HepG2 (cell line): Measurements from ENCODE around the gene CA14. TPM values are rescaled to one million over a fixed set of nuclear protein-coding genes. Genes with fewer than 3 reads are reported as not detected.

Source experiments
- ATF1 ChIP-seq: IDR thresholded peaks from 2 replicates; pipeline ENCODE4 v1.6.1; 2016; ENCODE audit warnings: mild to moderate bottlenecking, control low read depth
- CEBPG ChIP-seq: IDR thresholded peaks from 2 replicates; pipeline ENCODE4 v1.6.1; 2016
- CEBPZ ChIP-seq: IDR thresholded peaks from 2 replicates; pipeline ENCODE4 v1.6.1; 2012; ENCODE audit warnings: low read length, improper control_type of control experiment
- CERS6 ChIP-seq: sonication (generic); formaldehyde crosslinking; IDR thresholded peaks from 2 replicates; pipeline ENCODE4 v1.5.0; 2020; ENCODE audit warnings: missing genetic modification reagents
- DZIP1 ChIP-seq: sonication (generic); formaldehyde crosslinking; IDR thresholded peaks from 2 replicates; pipeline ENCODE4 v1.5.0; 2020; ENCODE audit warnings: mild to moderate bottlenecking, missing genetic modification reagents
- FOXA1 ChIP-seq, 2 experiments: fragments of 450-650 bp in 1 of 2; sonication (generic) in 1 of 2; formaldehyde crosslinking in 1 of 2; IDR thresholded peaks; 2 replicates each; pipeline versions ENCODE4 v1.4.0 to v1.6.1; 2016 to 2020; ENCODE audit warnings: missing genetic modification reagents in 1 of 2
- GPBP1L1 ChIP-seq: sonication (generic); formaldehyde crosslinking; IDR thresholded peaks from 2 replicates; pipeline ENCODE4 v1.5.0; 2020; ENCODE audit warnings: mild to moderate bottlenecking, missing genetic modification reagents
- HDAC1 ChIP-seq: sonication (generic); formaldehyde crosslinking; IDR thresholded peaks from 2 replicates; pipeline ENCODE4 v1.5.1; 2020; ENCODE audit warnings: mild to moderate bottlenecking, missing genetic modification reagents
- HIVEP1 ChIP-seq: sonication (generic); formaldehyde crosslinking; IDR thresholded peaks from 2 replicates; pipeline ENCODE4 v1.4.0; 2020; ENCODE audit warnings: mild to moderate bottlenecking, missing genetic modification reagents
- HNF4A ChIP-seq: sonication (generic); formaldehyde crosslinking; IDR thresholded peaks from 2 replicates; pipeline ENCODE4 v1.4.0; 2020; ENCODE audit warnings: missing genetic modification reagents
- MTF2 ChIP-seq: sonication (generic); formaldehyde crosslinking; IDR thresholded peaks from 2 replicates; pipeline ENCODE4 v1.5.0; 2020; ENCODE audit warnings: missing genetic modification reagents, borderline replicate concordance
- NCOA1 ChIP-seq: sonication (generic); formaldehyde crosslinking; IDR thresholded peaks from 2 replicates; pipeline ENCODE4 v1.9.0; 2021; ENCODE audit warnings: missing genetic modification reagents
- NFYB ChIP-seq: sonication (generic); formaldehyde crosslinking; IDR thresholded peaks from 2 replicates; pipeline ENCODE4 v1.4.0; 2020; ENCODE audit warnings: missing genetic modification reagents
- RCOR2 ChIP-seq: IDR thresholded peaks from 2 replicates; pipeline ENCODE4 v1.6.1; 2016; ENCODE audit warnings: missing biosample characterization, missing genetic modification reagents
- ZNF124 ChIP-seq: sonication (generic); formaldehyde crosslinking; IDR thresholded peaks from 2 replicates; pipeline ENCODE4 v1.4.0; 2020; ENCODE audit warnings: missing genetic modification reagents
- ZNF251 ChIP-seq: sonication (generic); formaldehyde crosslinking; IDR thresholded peaks from 2 replicates; pipeline ENCODE4 v1.9.0; 2021; ENCODE audit warnings: mild to moderate bottlenecking, missing genetic modification reagents
- ZNF33B ChIP-seq: sonication (generic); formaldehyde crosslinking; IDR thresholded peaks from 2 replicates; pipeline ENCODE4 v1.5.1; 2020; ENCODE audit warnings: mild to moderate bottlenecking, missing genetic modification reagents
- ZNF580 ChIP-seq: IDR thresholded peaks from 2 replicates; pipeline ENCODE4 v1.6.1; 2016; ENCODE audit warnings: low read depth, borderline replicate concordance
- polyA plus RNA-seq, 8 experiments: library from polyadenylated mRNA; depleted of rRNA in 3 of 8; stranded (reverse) in 7 of 8; unstranded in 1 of 8; fragments of >200 nt; fragmentation: Illumina TruSeq in 4 of 8; extraction: Trizol in 4 of 8; gene quantifications; 2 replicates each; pipeline versions ENCODE4 v1.2.1 to v1.2.3, GENCODE V29; 2011 to 2016; ENCODE audit warnings: low read depth in 4 of 8, missing spikeins in 1 of 8, mixed read lengths in 1 of 8; ENCODE audit not compliant: insufficient read depth in 1 of 8
- total RNA-seq, 5 experiments: library from RNA; depleted of rRNA; stranded (reverse); fragments of >200 nt; fragmentation: Illumina TruSeq; extraction: Trizol; gene quantifications; 2 replicates each; pipeline ENCODE4 v1.2.3, GENCODE V29; 2016; ENCODE audit warnings: low read depth in 1 of 5
- TF ChIP-seq, protein P1 (sequence below): sonication (generic); formaldehyde crosslinking; conservative IDR thresholded peaks from 2 replicates; pipeline ENCODE4 v1.8.0; 2022; ENCODE audit warnings: low read depth, missing genetic modification reagents

Gene CA14
- total and polyA plus RNA-seq, 2 of the 13 experiments (the other 11 are each of a cell fraction or from before 2014, with no cell fraction given): 2.4 to 8.5 TPM

- TF ChIP-seq GPBP1L1: no peak
- peak; percentile 78 for TF ChIP-seq NFYB (CRISPR knock-in tag)
- TF ChIP-seq CEBPZ: no peak
- peak; percentile 46; the same call in 1 of the 2 replicates for TF ChIP-seq ZNF580 (CRISPR knock-in tag)
- TF ChIP-seq CERS6 (CRISPR knock-in tag): no peak
- no peak for TF ChIP-seq FOXA1 (IDR thresholded peaks at IDR 0.05)
- no peak for TF ChIP-seq FOXA1 (CRISPR knock-in tag; IDR thresholded peaks at IDR 0.05)
- no peak; the same call in 1 of the 2 replicates for TF ChIP-seq MTF2
- TF ChIP-seq ZNF33B: no peak
- TF ChIP-seq HDAC1: peak; percentile 85
- 0 out of 2 replicates have a peak, but pooled peaks have one; percentile 51 for TF ChIP-seq ZNF124 (CRISPR knock-in tag)
- 0 out of 2 replicates have a peak, but pooled peaks have one; percentile 30 for TF ChIP-seq DZIP1
- TF ChIP-seq RCOR2 (CRISPR knock-in tag): no peak
- no peak for TF ChIP-seq NCOA1 (CRISPR knock-in tag)
- no peak for TF ChIP-seq CEBPG
- TF ChIP-seq, protein P1, sequence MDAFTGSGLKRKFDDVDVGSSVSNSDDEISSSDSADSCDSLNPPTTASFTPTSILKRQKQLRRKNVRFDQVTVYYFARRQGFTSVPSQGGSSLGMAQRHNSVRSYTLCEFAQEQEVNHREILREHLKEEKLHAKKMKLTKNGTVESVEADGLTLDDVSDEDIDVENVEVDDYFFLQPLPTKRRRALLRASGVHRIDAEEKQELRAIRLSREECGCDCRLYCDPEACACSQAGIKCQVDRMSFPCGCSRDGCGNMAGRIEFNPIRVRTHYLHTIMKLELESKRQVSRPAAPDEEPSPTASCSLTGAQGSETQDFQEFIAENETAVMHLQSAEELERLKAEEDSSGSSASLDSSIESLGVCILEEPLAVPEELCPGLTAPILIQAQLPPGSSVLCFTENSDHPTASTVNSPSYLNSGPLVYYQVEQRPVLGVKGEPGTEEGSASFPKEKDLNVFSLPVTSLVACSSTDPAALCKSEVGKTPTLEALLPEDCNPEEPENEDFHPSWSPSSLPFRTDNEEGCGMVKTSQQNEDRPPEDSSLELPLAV: no peak
- no peak for TF ChIP-seq ZNF251
- peak; percentile 93 for TF ChIP-seq ATF1 (CRISPR knock-in tag)
- 0 out of 2 replicates have a peak, but pooled peaks have one; percentile 16 for TF ChIP-seq HNF4A (CRISPR knock-in tag)
- TF ChIP-seq HIVEP1 (CRISPR knock-in tag): peak; percentile 62
Observed at GRCh38 chr1:150268705-150269403, 11.3 kb downstream of the CA14 start, which contains the start of gene APH1A (continued).
